ENCODE results near the gene THOC6. TPM values are rescaled to one million over a fixed set of nuclear protein-coding genes. Genes with fewer than 3 reads are reported as not detected.

The THOC6 gene
- total RNA-seq, 2 donors from 2014 or later, result 45.8 to 52.4 TPM

GRCh38 chr16:3032624-3033023, 8.8 kb downstream of the THOC6 start:
- DNase-seq, result no peak
- H3K4me3 Mint-ChIP-seq, result no peak overlapping the region
- Histone ChIP-seq H3K9me3 (ENCODE audit: control insufficient read depth, low read length) (no peaks in the 10 kb centered on the region), H3K36me3 (ENCODE audit: control insufficient read depth, insufficient read depth, low read length) (no peaks in the 10 kb centered on the region), H3K27ac (ENCODE audit: low read depth, low read length) (no peak overlapping the region), H3K4me3 (ENCODE audit: low read length) (no peak overlapping the region), H3K27me3 (ENCODE audit: control insufficient read depth, insufficient read depth, low read length, poor library complexity, severe bottlenecking) (peaks cover 55% of the 10 kb centered on the region), H3K4me1 (ENCODE audit: control insufficient read depth, insufficient read depth, low read length) (no peaks in the 10 kb centered on the region), H3K9ac (ENCODE audit: extremely low read depth, low read length, poor library complexity, severe bottlenecking) (no peak overlapping the region)
- H3K27me3 Mint-ChIP-seq (ENCODE audit: insufficient read depth), result peaks cover 62% of the 10 kb centered on the region
- no peak for TF ChIP-seq CTCF (conservative IDR thresholded peaks at IDR 0.05)
- no peaks in the 10 kb centered on the region for H3K9me3 Mint-ChIP-seq
- peaks cover 4% of the 10 kb centered on the region for H3K36me3 Mint-ChIP-seq (ENCODE audit: low read depth)
- 80 to 85% methylated on average over 3 to 7 of the region's 7 CpGs for WGBS, 2 experiments (ENCODE audit: insufficient coverage in 1 of 2, insufficient read length in 1 of 2)
- H3K27ac Mint-ChIP-seq, result no peak overlapping the region
- no peaks in the 10 kb centered on the region for H3K4me1 Mint-ChIP-seq

- DNase-seq, result peak; percentile 48
- Histone ChIP-seq H3K9ac (ENCODE audit: extremely low read depth, low read length, poor library complexity, severe bottlenecking) (no peak overlapping the region), H3K9me3 (ENCODE audit: control insufficient read depth, low read length) (no peaks in the 10 kb centered on the region), H3K27ac (ENCODE audit: low read depth, low read length) (no peak overlapping the region), H3K4me3 (ENCODE audit: low read length) (no peak overlapping the region), H3K4me1 (ENCODE audit: control insufficient read depth, insufficient read depth, low read length) (no peaks in the 10 kb centered on the region), H3K27me3 (ENCODE audit: control insufficient read depth, insufficient read depth, low read length, poor library complexity, severe bottlenecking) (peaks cover 67% of the 10 kb centered on the region), H3K36me3 (ENCODE audit: control insufficient read depth, insufficient read depth, low read length) (no peaks in the 10 kb centered on the region)
- Mint-ChIP-seq H3K27ac (no peak overlapping the region), H3K4me3 (peak overlapping the region; percentile 49), H3K4me1 (no peaks in the 10 kb centered on the region), H3K9me3 (no peaks in the 10 kb centered on the region), H3K36me3 (ENCODE audit: low read depth) (peaks cover 2% of the 10 kb centered on the region), H3K27me3 (ENCODE audit: insufficient read depth) (peaks cover 61% of the 10 kb centered on the region)
- WGBS, 2 experiments (ENCODE audit: insufficient coverage in 1 of 2, insufficient read length in 1 of 2), result 72 to 75% methylated on average over 9 to 19 of the region's 19 CpGs
- no peak for TF ChIP-seq CTCF (conservative IDR thresholded peaks at IDR 0.05)
These were observed 11.6 kb downstream of the THOC6 start for GRCh38 chr16:3035289-3035971.

GRCh38 chr16:3035972-3036725, 12.3 kb downstream of the THOC6 start:
- no peak for TF ChIP-seq CTCF (conservative IDR thresholded peaks at IDR 0.05)
- Mint-ChIP-seq H3K9me3 (no peaks in the 10 kb centered on the region), H3K4me1 (no peaks in the 10 kb centered on the region), H3K27me3 (ENCODE audit: insufficient read depth) (peaks cover 58% of the 10 kb centered on the region), H3K27ac (no peak overlapping the region), H3K4me3 (peak overlapping the region; percentile 49), H3K36me3 (ENCODE audit: low read depth) (peaks cover 2% of the 10 kb centered on the region)
- Histone ChIP-seq H3K27me3 (ENCODE audit: control insufficient read depth, insufficient read depth, low read length, poor library complexity, severe bottlenecking) (peaks cover 67% of the 10 kb centered on the region), H3K36me3 (ENCODE audit: control insufficient read depth, insufficient read depth, low read length) (no peaks in the 10 kb centered on the region), H3K9me3 (ENCODE audit: control insufficient read depth, low read length) (no peaks in the 10 kb centered on the region), H3K4me1 (ENCODE audit: control insufficient read depth, insufficient read depth, low read length) (no peaks in the 10 kb centered on the region), H3K27ac (ENCODE audit: low read depth, low read length) (no peak overlapping the region), H3K4me3 (ENCODE audit: low read length) (no peak overlapping the region), H3K9ac (ENCODE audit: extremely low read depth, low read length, poor library complexity, severe bottlenecking) (no peak overlapping the region)
- peak; percentile 71 for DNase-seq
- WGBS, 2 experiments (ENCODE audit: insufficient coverage in 1 of 2, insufficient read length in 1 of 2), result 16 to 20% methylated on average over 19 to 39 of the region's 40 CpGs

All from endodermal cell (in vitro differentiated cells).